ENCODE results near the gene SMIM21.

SMIM21 gene

DNA sequence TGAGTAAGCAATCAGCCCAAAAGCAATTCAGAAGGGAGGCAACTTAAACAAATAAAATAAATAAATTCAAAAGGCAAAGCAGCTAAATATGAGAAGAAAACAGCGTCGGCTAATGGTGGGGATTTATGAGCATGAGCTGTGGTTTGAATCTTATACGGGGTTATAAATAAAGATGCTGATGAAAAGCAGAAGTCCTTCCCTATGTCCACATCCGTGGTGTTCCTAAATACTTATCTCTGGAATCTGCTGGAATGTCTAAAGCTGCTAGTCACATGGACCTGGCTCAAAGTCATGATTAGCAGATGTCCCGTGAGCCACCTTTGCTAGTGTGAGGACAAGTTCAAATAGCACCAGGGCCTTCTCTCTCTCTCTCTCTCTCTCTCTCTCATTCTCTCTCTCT, 33.8 kb downstream of the SMIM21 start:
- Histone ChIP-seq H3K4me1 (ENCODE audit: control insufficient read depth, insufficient read depth, low read length) (peaks cover 4% of the 10 kb centered on the region), H3K9ac (ENCODE audit: low read length) (no peak overlapping the region), H3K27me3 (replicated peaks; ENCODE audit: control insufficient read depth, insufficient read depth, low read length) (peaks cover 15% of the 10 kb centered on the region), H3K36me3 (ENCODE audit: control insufficient read depth, insufficient read depth, low read length, severe bottlenecking) (no peaks in the 10 kb centered on the region), H3K9me3 (ENCODE audit: control insufficient read depth, low read length) (no peaks in the 10 kb centered on the region), H3K4me3 (ENCODE audit: low read length) (no peak overlapping the region)
- no peak for DNase-seq (ENCODE audit: low read depth)

DNA sequence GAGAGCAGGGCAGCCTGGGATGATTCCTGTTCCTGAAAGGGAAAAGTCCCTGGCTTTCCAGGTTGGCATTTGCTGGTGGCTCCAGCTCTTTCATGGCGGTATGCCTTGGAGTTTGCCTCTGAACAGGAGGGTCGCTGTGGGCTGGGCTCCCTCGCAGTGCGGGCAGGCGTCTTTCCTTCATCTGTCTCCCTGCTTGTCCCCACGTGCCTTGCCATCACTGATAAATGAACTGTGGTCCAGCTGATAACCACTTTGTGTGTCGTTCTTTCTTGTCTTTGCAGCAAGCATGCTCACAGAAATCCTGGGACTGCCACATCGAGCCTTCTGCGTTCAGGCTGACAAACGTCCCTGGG, 35.3 kb downstream of the SMIM21 start:
- Histone ChIP-seq H3K4me3 (ENCODE audit: low read length) (no peak overlapping the region), H3K27me3 (replicated peaks; ENCODE audit: control insufficient read depth, insufficient read depth, low read length) (peaks cover 15% of the 10 kb centered on the region), H3K36me3 (ENCODE audit: control insufficient read depth, insufficient read depth, low read length, severe bottlenecking) (no peaks in the 10 kb centered on the region), H3K9ac (ENCODE audit: low read length) (no peak overlapping the region), H3K9me3 (ENCODE audit: control insufficient read depth, low read length) (no peaks in the 10 kb centered on the region), H3K4me1 (ENCODE audit: control insufficient read depth, insufficient read depth, low read length) (peaks cover 4% of the 10 kb centered on the region)
- DNase-seq (ENCODE audit: low read depth) = no peak

DNA sequence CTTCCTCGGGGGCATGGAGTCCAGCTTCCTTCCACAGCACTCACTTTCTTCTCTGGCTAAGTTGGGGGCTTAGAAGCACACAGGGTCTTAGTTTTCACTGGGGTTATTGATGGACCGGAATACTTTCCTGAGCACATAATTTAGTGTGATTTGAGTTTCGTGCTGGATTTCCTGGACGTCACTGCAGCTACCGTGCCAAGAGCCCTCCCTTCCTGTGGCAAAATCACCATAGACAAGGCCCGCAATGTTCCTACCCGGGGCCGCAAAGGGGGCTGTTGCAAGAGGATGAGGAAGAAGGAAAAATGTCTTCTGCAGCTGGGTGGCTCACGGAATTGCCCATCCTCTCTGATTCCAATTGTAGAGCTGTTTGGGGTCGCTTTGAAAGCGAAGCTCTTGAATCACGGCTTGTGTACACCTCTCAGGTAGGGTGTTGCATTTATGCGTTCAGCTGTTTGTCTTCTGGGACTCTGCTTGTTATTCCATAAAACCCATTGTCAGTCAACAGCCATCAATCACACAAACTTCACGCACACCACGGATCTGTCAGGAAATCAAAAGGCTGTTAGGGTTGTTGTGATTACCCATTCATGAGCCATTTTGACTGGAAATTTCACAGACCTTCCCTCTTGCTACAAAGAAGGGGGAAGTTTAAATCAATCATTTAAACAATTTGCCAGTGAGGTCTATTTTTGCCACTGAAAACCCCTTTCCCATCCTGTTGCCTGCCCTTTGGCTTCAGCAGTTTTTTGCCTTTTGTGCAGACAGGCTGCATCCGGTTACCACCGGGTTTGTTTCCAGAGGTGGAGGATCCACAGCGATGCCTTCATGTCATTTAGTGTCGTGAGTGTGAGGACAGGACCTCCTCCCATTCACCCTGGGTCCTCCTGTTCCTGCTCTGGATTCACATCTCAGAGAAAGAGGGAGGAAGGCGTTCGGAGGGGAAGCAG, 36.0 kb downstream of the SMIM21 start:
- H3K9me3 ChIP-seq (ENCODE audit: control insufficient read depth, low read length) = no peaks in the 10 kb centered on the region
- peaks cover 19% of the 10 kb centered on the region for H3K27me3 ChIP-seq (replicated peaks; ENCODE audit: control insufficient read depth, insufficient read depth, low read length)
- no peak overlapping the region for H3K9ac ChIP-seq (ENCODE audit: low read length)
- no peak overlapping the region for H3K4me3 ChIP-seq (ENCODE audit: low read length)
- H3K4me1 ChIP-seq (ENCODE audit: control insufficient read depth, insufficient read depth, low read length) = peaks cover 4% of the 10 kb centered on the region
- H3K36me3 ChIP-seq (ENCODE audit: control insufficient read depth, insufficient read depth, low read length, severe bottlenecking) = no peaks in the 10 kb centered on the region
- DNase-seq (ENCODE audit: low read depth) = no peak

DNA sequence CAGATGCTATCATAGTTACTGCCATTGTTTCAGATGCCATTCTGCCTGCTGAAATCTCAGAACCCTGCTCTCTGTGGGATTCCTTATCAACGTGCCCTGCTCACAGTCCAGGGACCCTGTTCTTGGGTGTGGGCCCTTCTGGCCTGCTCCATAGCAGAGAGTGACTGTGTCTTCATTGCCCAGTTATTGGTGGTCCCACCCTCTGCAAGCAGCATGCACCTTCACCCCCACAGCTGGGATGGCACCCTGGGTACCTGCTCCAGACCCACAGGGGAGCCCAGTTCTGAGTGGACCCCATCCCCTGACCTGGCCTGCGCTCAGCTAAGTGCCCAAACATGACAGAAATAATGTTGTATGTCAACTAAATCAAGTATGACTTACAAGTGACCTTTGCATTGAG, 36.6 kb downstream of the SMIM21 start:
- Histone ChIP-seq H3K9me3 (ENCODE audit: control insufficient read depth, low read length) (no peaks in the 10 kb centered on the region), H3K4me3 (ENCODE audit: low read length) (no peak overlapping the region), H3K9ac (ENCODE audit: low read length) (no peak overlapping the region), H3K4me1 (ENCODE audit: control insufficient read depth, insufficient read depth, low read length) (peaks cover 4% of the 10 kb centered on the region), H3K27me3 (replicated peaks; ENCODE audit: control insufficient read depth, insufficient read depth, low read length) (peaks cover 20% of the 10 kb centered on the region), H3K36me3 (ENCODE audit: control insufficient read depth, insufficient read depth, low read length, severe bottlenecking) (no peaks in the 10 kb centered on the region)
- DNase-seq (ENCODE audit: low read depth) = no peak

DNA sequence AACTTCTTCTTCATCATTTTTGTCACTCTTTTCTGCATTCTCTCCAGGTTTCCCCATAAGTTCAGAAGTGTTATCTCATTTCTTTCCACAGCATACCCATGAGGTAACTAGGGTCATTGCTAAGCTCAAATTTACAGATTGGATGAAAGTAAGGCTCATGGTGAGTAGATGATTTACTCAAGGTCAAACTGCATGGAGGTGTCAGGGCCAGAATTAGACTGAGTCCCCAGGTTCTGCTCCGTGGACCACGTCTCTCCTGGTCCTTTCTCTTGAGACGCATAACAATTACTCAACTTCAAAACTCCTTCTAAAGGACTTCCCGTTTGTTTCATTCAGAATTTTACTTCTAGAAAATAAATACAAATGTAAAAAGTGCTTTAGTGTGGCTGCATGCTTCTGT, 43.4 kb downstream of the SMIM21 start:
- Histone ChIP-seq H3K9ac (ENCODE audit: low read length) (no peak overlapping the region), H3K36me3 (ENCODE audit: control insufficient read depth, insufficient read depth, low read length, severe bottlenecking) (no peaks in the 10 kb centered on the region), H3K27me3 (replicated peaks; ENCODE audit: control insufficient read depth, insufficient read depth, low read length) (peaks cover 9% of the 10 kb centered on the region), H3K4me3 (ENCODE audit: low read length) (no peak overlapping the region), H3K9me3 (ENCODE audit: control insufficient read depth, low read length) (peaks cover 5% of the 10 kb centered on the region), H3K4me1 (ENCODE audit: control insufficient read depth, insufficient read depth, low read length) (no peaks in the 10 kb centered on the region)
- no peak for DNase-seq (ENCODE audit: low read depth)

DNA sequence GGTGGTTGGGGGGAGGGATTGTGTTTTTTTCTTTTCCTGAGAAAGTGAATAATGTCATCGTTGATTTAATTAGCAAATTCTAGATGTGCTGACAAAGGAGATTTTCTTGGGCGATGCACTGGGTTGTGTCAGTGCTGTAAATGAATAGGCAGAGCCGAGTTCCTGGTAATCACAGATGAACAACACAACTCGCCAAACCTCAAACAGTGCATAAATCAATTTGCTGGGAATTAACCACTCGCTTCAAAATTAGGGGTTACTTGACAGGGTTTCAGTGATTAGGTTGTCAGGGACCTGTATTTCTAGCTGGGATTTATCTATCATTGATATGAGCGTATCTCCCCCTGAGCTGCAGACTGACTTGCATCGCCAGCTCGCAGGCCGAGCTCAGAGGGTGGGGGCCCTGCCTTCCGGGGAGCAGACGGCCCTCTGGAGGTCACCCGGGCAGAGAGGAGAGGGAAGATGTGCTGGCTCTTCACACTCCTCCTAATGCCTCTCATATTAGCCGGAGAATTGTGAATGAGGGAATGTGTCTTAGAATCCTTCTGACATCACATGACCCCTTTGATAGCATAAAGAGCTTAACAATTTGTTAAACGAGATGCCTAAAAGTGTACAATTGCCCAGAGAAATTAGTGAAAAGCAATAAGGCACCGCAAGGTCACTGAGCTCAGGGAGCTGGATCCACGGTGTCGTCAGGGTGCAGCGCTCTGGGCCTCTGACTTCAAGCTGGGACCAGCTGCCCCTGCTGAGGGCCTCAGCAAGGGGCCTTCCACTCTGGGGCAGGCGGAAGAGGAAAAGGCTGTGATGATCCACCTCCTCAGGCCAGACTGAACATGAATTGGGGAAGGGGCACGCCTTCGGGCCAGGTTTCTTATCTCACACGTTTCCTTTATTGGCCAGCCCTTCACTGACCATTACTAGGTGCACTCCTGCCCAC, 48.9 kb downstream of the SMIM21 start:
- no peak for DNase-seq (ENCODE audit: low read depth)
- Histone ChIP-seq H3K9me3 (ENCODE audit: control insufficient read depth, low read length) (peaks cover 5% of the 10 kb centered on the region), H3K36me3 (ENCODE audit: control insufficient read depth, insufficient read depth, low read length, severe bottlenecking) (no peaks in the 10 kb centered on the region), H3K4me3 (ENCODE audit: low read length) (no peak overlapping the region), H3K9ac (ENCODE audit: low read length) (no peak overlapping the region), H3K27me3 (replicated peaks; ENCODE audit: control insufficient read depth, insufficient read depth, low read length) (no peaks in the 10 kb centered on the region), H3K4me1 (ENCODE audit: control insufficient read depth, insufficient read depth, low read length) (no peaks in the 10 kb centered on the region)

DNA sequence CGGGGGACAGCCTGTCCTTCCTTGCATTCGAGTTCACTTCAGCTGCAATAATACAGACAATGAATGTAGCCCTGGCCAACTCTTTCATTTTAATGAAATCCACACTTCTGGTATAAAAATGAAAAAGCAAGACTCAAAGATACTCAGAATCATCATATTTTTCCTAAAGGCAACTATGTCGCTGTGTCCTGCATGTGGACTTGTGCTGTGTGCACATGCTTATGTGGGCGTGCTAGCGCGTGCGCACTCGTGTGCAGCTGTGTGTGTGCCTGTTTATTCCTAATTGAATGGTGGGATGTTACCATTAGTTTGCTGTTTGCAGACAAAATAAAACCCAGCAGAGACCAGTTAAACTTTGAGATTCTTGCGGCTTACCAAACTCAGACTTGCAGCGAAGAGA, 49.6 kb downstream of the SMIM21 start:
- DNase-seq (ENCODE audit: low read depth) = no peak
- Histone ChIP-seq H3K9me3 (ENCODE audit: control insufficient read depth, low read length) (peaks cover 5% of the 10 kb centered on the region), H3K4me1 (ENCODE audit: control insufficient read depth, insufficient read depth, low read length) (no peaks in the 10 kb centered on the region), H3K36me3 (ENCODE audit: control insufficient read depth, insufficient read depth, low read length, severe bottlenecking) (no peaks in the 10 kb centered on the region), H3K27me3 (replicated peaks; ENCODE audit: control insufficient read depth, insufficient read depth, low read length) (no peaks in the 10 kb centered on the region), H3K9ac (ENCODE audit: low read length) (no peak overlapping the region), H3K4me3 (ENCODE audit: low read length) (no peak overlapping the region)

DNA sequence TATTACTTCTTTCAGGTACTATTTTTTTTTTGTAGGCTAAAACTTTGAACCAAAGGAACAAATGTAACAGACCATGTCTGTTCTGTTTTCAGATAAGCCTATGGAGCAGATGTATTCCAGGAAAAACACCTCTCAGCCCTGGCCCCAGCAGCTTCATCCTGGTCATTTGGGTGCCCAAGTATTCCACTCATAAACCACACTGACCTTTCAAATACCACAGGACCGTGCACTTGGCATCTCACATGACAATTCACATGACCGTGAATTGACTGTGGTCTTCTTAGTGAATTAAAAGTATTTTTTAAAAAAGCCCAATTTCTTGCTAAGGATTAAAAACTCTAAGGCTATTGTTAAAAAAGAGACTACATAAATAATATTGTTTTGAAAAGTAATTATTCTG, 50.2 kb downstream of the SMIM21 start:
- no peak for DNase-seq (ENCODE audit: low read depth)
- H3K9me3 ChIP-seq (ENCODE audit: control insufficient read depth, low read length) = peaks cover 4% of the 10 kb centered on the region
- no peaks in the 10 kb centered on the region for H3K4me1 ChIP-seq (ENCODE audit: control insufficient read depth, insufficient read depth, low read length)
- H3K27me3 ChIP-seq (replicated peaks; ENCODE audit: control insufficient read depth, insufficient read depth, low read length) = no peaks in the 10 kb centered on the region
- no peak overlapping the region for H3K9ac ChIP-seq (ENCODE audit: low read length)
- no peaks in the 10 kb centered on the region for H3K36me3 ChIP-seq (ENCODE audit: control insufficient read depth, insufficient read depth, low read length, severe bottlenecking)
- no peak overlapping the region for H3K4me3 ChIP-seq (ENCODE audit: low read length)

DNA sequence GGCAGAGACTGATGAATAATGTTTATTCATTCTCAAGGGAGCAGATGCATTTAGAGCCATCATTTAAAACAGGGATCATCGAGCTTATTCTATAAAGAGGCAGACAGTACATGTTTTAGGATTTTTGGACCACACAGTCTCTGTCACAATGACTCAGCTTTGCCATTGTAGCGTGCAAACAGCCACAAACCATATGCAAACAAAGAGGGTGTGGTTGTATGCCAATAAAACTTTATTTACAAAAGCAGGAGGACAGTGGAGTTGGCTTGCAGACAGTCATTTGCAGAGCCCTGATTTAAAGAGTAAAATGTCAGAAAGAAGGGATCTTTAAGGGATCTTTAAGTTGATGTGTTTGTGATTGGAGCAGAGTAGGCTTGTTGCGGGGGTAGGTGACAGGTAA, 51.5 kb downstream of the SMIM21 start:
- H3K4me1 ChIP-seq (ENCODE audit: control insufficient read depth, insufficient read depth, low read length) = no peaks in the 10 kb centered on the region
- H3K36me3 ChIP-seq (ENCODE audit: control insufficient read depth, insufficient read depth, low read length, severe bottlenecking) = no peaks in the 10 kb centered on the region
- H3K9me3 ChIP-seq (ENCODE audit: control insufficient read depth, low read length) = no peaks in the 10 kb centered on the region
- DNase-seq (ENCODE audit: low read depth) = no peak
- H3K27me3 ChIP-seq (replicated peaks; ENCODE audit: control insufficient read depth, insufficient read depth, low read length) = no peaks in the 10 kb centered on the region
- H3K9ac ChIP-seq (ENCODE audit: low read length) = no peak overlapping the region
- no peak overlapping the region for H3K4me3 ChIP-seq (ENCODE audit: low read length)

DNA sequence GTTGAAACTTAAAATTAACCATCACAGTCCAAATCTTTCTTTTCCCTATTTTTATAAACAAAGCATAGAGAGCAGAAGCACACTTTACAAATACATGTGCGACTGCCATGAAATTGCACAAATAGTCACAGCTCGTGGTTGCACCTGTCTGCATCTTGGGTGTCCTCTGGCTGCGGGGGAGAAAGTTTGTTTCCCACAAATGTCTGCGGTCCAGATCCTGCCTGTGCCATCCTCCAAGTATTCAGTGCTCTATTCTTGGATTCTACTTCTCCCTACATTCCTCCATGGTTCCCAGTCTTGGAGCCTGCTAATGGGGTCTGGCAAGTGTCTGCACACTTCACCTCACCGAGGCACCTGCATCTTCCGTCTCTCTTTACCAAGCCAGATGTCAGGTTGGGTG, 52.2 kb downstream of the SMIM21 start:
- Histone ChIP-seq H3K9me3 (ENCODE audit: control insufficient read depth, low read length) (no peaks in the 10 kb centered on the region), H3K4me1 (ENCODE audit: control insufficient read depth, insufficient read depth, low read length) (no peaks in the 10 kb centered on the region), H3K9ac (ENCODE audit: low read length) (no peak overlapping the region), H3K36me3 (ENCODE audit: control insufficient read depth, insufficient read depth, low read length, severe bottlenecking) (no peaks in the 10 kb centered on the region), H3K27me3 (replicated peaks; ENCODE audit: control insufficient read depth, insufficient read depth, low read length) (no peaks in the 10 kb centered on the region), H3K4me3 (ENCODE audit: low read length) (no peak overlapping the region)
- DNase-seq (ENCODE audit: low read depth) = no peak

DNA sequence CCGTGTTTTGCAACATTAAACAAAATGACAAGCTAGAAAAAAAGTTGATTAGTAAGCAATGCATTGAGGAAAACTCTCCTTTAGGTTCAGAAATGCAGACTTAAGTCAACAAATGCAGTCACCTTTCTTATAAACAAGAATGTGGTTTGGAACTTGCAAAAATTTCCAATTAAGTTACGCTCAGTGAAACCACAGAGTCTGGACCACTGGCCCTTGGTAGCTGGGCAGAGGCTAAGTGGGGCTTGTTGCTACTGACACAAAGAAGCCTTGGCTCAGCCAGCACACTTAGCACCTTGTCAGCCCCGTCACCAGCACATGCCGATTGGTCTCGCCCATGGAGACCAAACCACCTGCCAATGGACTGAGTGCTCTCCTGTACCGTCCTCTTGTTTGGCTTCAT, 53.0 kb downstream of the SMIM21 start:
- Histone ChIP-seq H3K9ac (ENCODE audit: low read length) (no peak overlapping the region), H3K4me1 (ENCODE audit: control insufficient read depth, insufficient read depth, low read length) (no peaks in the 10 kb centered on the region), H3K36me3 (ENCODE audit: control insufficient read depth, insufficient read depth, low read length, severe bottlenecking) (no peaks in the 10 kb centered on the region), H3K4me3 (ENCODE audit: low read length) (no peak overlapping the region), H3K27me3 (replicated peaks; ENCODE audit: control insufficient read depth, insufficient read depth, low read length) (no peaks in the 10 kb centered on the region), H3K9me3 (ENCODE audit: control insufficient read depth, low read length) (no peaks in the 10 kb centered on the region)
- no peak for DNase-seq (ENCODE audit: low read depth)

Measured in adipocyte (in vitro differentiated cells).